Thymus (tissue), 11 donors: ENCODE data around the gene MAGI2. TPM values are rescaled to one million over a fixed set of nuclear protein-coding genes. Genes with fewer than 3 reads are reported as not detected.

Source experiments
- DNase-seq, 9 donors: peaks; one replicate each; pipeline ENCODE4 v3.0.0-alpha.2; 2013; ENCODE audit warnings: low spot score in 9 of 9, low read depth in 6 of 9, missing footprints in 1 of 9
- H3K27ac ChIP-seq, 2 donors: one replicate each; pipeline ENCODE4 v1.5.1; 2013; ENCODE audit warnings: control low read depth in 1 of 2, low read depth in 1 of 2, low read length in 1 of 2, mild to moderate bottlenecking in 1 of 2, moderate library complexity in 1 of 2
- H3K27me3 ChIP-seq, 2 donors: one replicate each; pipeline ENCODE4 v1.5.1; 2013; ENCODE audit warnings: low read length in 1 of 2; ENCODE audit not compliant: control insufficient read depth in 2 of 2, insufficient read depth in 1 of 2
- H3K36me3 ChIP-seq, 2 donors: one replicate each; pipeline ENCODE4 v1.5.1; 2013; ENCODE audit warnings: low read length in 1 of 2, mild to moderate bottlenecking in 1 of 2, moderate library complexity in 1 of 2; ENCODE audit not compliant: control insufficient read depth in 2 of 2, insufficient read depth in 2 of 2
- H3K4me1 ChIP-seq, 2 donors: one replicate each; pipeline ENCODE4 v1.5.1; 2013; ENCODE audit warnings: low read length in 2 of 2; ENCODE audit not compliant: control insufficient read depth in 2 of 2, insufficient read depth in 2 of 2
- H3K4me3 ChIP-seq, 2 donors: one replicate each; pipeline ENCODE4 v1.5.1; 2013; ENCODE audit warnings: low read length in 2 of 2, control low read depth in 1 of 2, mild to moderate bottlenecking in 1 of 2
- H3K9me3 ChIP-seq, 2 donors: one replicate each; pipeline ENCODE4 v1.5.1; 2013; ENCODE audit warnings: low read length in 1 of 2, mild to moderate bottlenecking in 1 of 2; ENCODE audit not compliant: control insufficient read depth in 2 of 2, insufficient read depth in 1 of 2
- WGBS: extraction: QIAGEN DNeasy Blood & Tissue Kit; methylation state at CpG from one replicate; pipeline ENCODE4 v1.1.7; 2013; 5-methylcytosine and 5-hydroxymethylcytosine counted together
- polyA plus RNA-seq: library from polyadenylated mRNA; stranded (reverse); fragments of 200-250 nt; gene quantifications from one replicate; pipeline ENCODE4 v1.2.3, GENCODE V29; 2013
- total RNA-seq: library from RNA; stranded (reverse); fragments of 120-200 nt; gene quantifications from one replicate; pipeline ENCODE4 v1.2.4, GENCODE V29; 2013
- donor health status: healthy.

The MAGI2 gene
- total and polyA plus RNA-seq, 2 donors: 0.42 to 1.7 TPM

GRCh38 chr7:79471699-79472098 lies 18.2 kb upstream of the MAGI2 start:
- WGBS: 97% methylated on average over 1 of the region's 1 CpG

GRCh38 chr7:79471283-79471682 lies 17.8 kb upstream of the MAGI2 start:
- H3K4me3 ChIP-seq: no peak overlapping the region
- H3K36me3 ChIP-seq: no peaks in the 10 kb centered on the region
- H3K4me1 ChIP-seq: no peaks in the 10 kb centered on the region
- H3K27ac ChIP-seq: no peak overlapping the region
- no peaks in the 10 kb centered on the region for H3K27me3 ChIP-seq
- DNase-seq: no peak
- no peaks in the 10 kb centered on the region for H3K9me3 ChIP-seq

More at GRCh38 chr7:79471699-79472098, 18.2 kb upstream of the MAGI2 start:
- no peak overlapping the region for H3K27ac ChIP-seq
- no peaks in the 10 kb centered on the region for H3K9me3 ChIP-seq
- H3K27me3 ChIP-seq: no peaks in the 10 kb centered on the region
- H3K4me1 ChIP-seq: no peaks in the 10 kb centered on the region
- H3K36me3 ChIP-seq: no peaks in the 10 kb centered on the region
- no peak for DNase-seq
- no peak overlapping the region for H3K4me3 ChIP-seq

- no peaks in the 10 kb centered on the region for H3K4me1 ChIP-seq
Observed at GRCh38 chr7:79465551-79465950, 12.1 kb upstream of the MAGI2 start.

GRCh38 chr7:79464051-79464450 lies 10.6 kb upstream of the MAGI2 start:
- Histone ChIP-seq H3K27me3 (no peaks in the 10 kb centered on the region), H3K27ac (no peak overlapping the region), H3K4me3 (no peak overlapping the region), H3K9me3 (no peaks in the 10 kb centered on the region), H3K4me1 (no peaks in the 10 kb centered on the region), H3K36me3 (no peaks in the 10 kb centered on the region)
- no peak for DNase-seq
- WGBS: 93% methylated on average over 3 of the region's 3 CpGs

More at GRCh38 chr7:79465551-79465950, 12.1 kb upstream of the MAGI2 start:
- 95% methylated on average over 1 of the region's 1 CpG for WGBS
- no peaks in the 10 kb centered on the region for H3K36me3 ChIP-seq
- no peaks in the 10 kb centered on the region for H3K9me3 ChIP-seq
- no peaks in the 10 kb centered on the region for H3K27me3 ChIP-seq
- no peak overlapping the region for H3K27ac ChIP-seq
- H3K4me3 ChIP-seq: no peak overlapping the region
- DNase-seq: no peak

GRCh38 chr7:79462390-79462789 lies 8.9 kb upstream of the MAGI2 start:
- 96% methylated on average over 2 of the region's 2 CpGs for WGBS
- H3K9me3 ChIP-seq: no peaks in the 10 kb centered on the region
- H3K36me3 ChIP-seq: no peaks in the 10 kb centered on the region
- no peak for DNase-seq
- H3K4me1 ChIP-seq: no peaks in the 10 kb centered on the region
- no peak overlapping the region for H3K27ac ChIP-seq
- H3K27me3 ChIP-seq: no peaks in the 10 kb centered on the region
- H3K4me3 ChIP-seq: no peak overlapping the region

GRCh38 chr7:79461660-79462059 lies 8.2 kb upstream of the MAGI2 start:
- no peaks in the 10 kb centered on the region for H3K27me3 ChIP-seq
- H3K4me1 ChIP-seq: no peaks in the 10 kb centered on the region
- no peak overlapping the region for H3K27ac ChIP-seq
- DNase-seq: no peak
- no peaks in the 10 kb centered on the region for H3K9me3 ChIP-seq
- 99% methylated on average over 1 of the region's 1 CpG for WGBS
- H3K4me3 ChIP-seq: no peak overlapping the region
- H3K36me3 ChIP-seq: no peaks in the 10 kb centered on the region

- no peaks in the 10 kb centered on the region for H3K4me1 ChIP-seq
- no peak for DNase-seq
- H3K36me3 ChIP-seq: no peaks in the 10 kb centered on the region
- H3K27ac ChIP-seq: no peak overlapping the region
- H3K27me3 ChIP-seq: peaks cover 3 to 16% of the 10 kb centered on the region in 2 donors
- no peak overlapping the region for H3K4me3 ChIP-seq
- 97% methylated on average over 3 of the region's 3 CpGs for WGBS
- no peaks in the 10 kb centered on the region for H3K9me3 ChIP-seq
Observed at GRCh38 chr7:79459381-79459780, 5.9 kb upstream of the MAGI2 start.

GRCh38 chr7:79458796-79459195 lies 5.3 kb upstream of the MAGI2 start:
- DNase-seq: no peak
- H3K4me1 ChIP-seq: peaks cover 0 to 3% of the 10 kb centered on the region in 2 donors
- H3K36me3 ChIP-seq: no peaks in the 10 kb centered on the region
- no peak overlapping the region for H3K27ac ChIP-seq
- H3K4me3 ChIP-seq: no peak overlapping the region
- peaks cover 8 to 22% of the 10 kb centered on the region in 2 donors for H3K27me3 ChIP-seq
- no peaks in the 10 kb centered on the region for H3K9me3 ChIP-seq

- Histone ChIP-seq H3K27ac (no peak overlapping the region), H3K4me3 (no peak overlapping the region), H3K9me3 (peaks cover 1 to 6% of the 10 kb centered on the region in 2 donors), H3K27me3 (peaks cover 27 to 55% of the 10 kb centered on the region in 2 donors), H3K36me3 (no peaks in the 10 kb centered on the region), H3K4me1 (peaks cover 3 to 24% of the 10 kb centered on the region in 2 donors)
- no peak for DNase-seq
- 94% methylated on average over 5 of the region's 5 CpGs for WGBS
Observed at GRCh38 chr7:79455173-79455790, 1.8 kb upstream of the MAGI2 start.
